IPS-20b (cell line): ENCODE data around the gene RNPS1.
"Not testable (repeated sequence)": the region's sequence is repeated elsewhere in the genome, so short reads cannot be mapped to it uniquely, and the experiment has no call there.

ENCODE experiments used
- H3K27ac ChIP-seq: one replicate; pipeline ENCODE4 v1.5.1; 2013; ENCODE audit warnings: low read length
- H3K27me3 ChIP-seq: 2 replicates; pipeline ENCODE4 v1.6.1; 2013; ENCODE audit warnings: mild to moderate bottlenecking, low read length, inconsistent platforms; ENCODE audit not compliant: insufficient read depth
- H3K36me3 ChIP-seq: 2 replicates; pipeline ENCODE4 v1.6.1; 2013; ENCODE audit warnings: low read depth, mild to moderate bottlenecking, inconsistent platforms, low read length, moderate library complexity; ENCODE audit not compliant: insufficient read depth
- H3K4me1 ChIP-seq: 2 replicates; pipeline ENCODE4 v1.6.1; 2013; ENCODE audit warnings: mild to moderate bottlenecking, control low read depth, inconsistent platforms, low read length, moderate library complexity; ENCODE audit not compliant: insufficient read depth
- H3K4me3 ChIP-seq: 2 replicates; pipeline ENCODE4 v1.5.1; 2013; ENCODE audit warnings: mild to moderate bottlenecking, low read length, inconsistent platforms
- H3K9ac ChIP-seq: 2 replicates; pipeline ENCODE4 v1.6.1; 2013; ENCODE audit warnings: low read depth, mild to moderate bottlenecking, inconsistent platforms, low read length, moderate library complexity
- H3K9me3 ChIP-seq: 2 replicates; pipeline ENCODE4 v1.6.1; 2013; ENCODE audit warnings: mild to moderate bottlenecking, low read depth, low read length, inconsistent platforms; ENCODE audit not compliant: insufficient read depth

RNPS1 gene

GRCh38 chr16:2246301-2246885 is 21.5 kb downstream of the RNPS1 start:
- H3K36me3 ChIP-seq, result peaks cover 57% of the 10 kb centered on the region
- H3K9ac ChIP-seq, result no peak overlapping the region
- H3K4me3 ChIP-seq, result no peak overlapping the region

GRCh38 chr16:2244926-2245795 is 22.8 kb downstream of the RNPS1 start:
- Histone ChIP-seq H3K36me3 (peaks cover 57% of the 10 kb centered on the region), H3K27ac (no peak overlapping the region), H3K4me3 (no peak overlapping the region), H3K4me1 (no peaks in the 10 kb centered on the region), H3K9me3 (no peaks in the 10 kb centered on the region), H3K9ac (no peak overlapping the region), H3K27me3 (no peaks in the 10 kb centered on the region)

More at GRCh38 chr16:2246301-2246885, 21.5 kb downstream of the RNPS1 start:
- H3K4me1 ChIP-seq, result no peaks in the 10 kb centered on the region
- H3K27ac ChIP-seq, result no peak overlapping the region
- no peaks in the 10 kb centered on the region for H3K9me3 ChIP-seq
- no peaks in the 10 kb centered on the region for H3K27me3 ChIP-seq

GRCh38 chr16:2244301-2244700 is 23.6 kb downstream of the RNPS1 start:
- H3K9me3 ChIP-seq, result no peaks in the 10 kb centered on the region
- no peaks in the 10 kb centered on the region for H3K4me1 ChIP-seq
- H3K27ac ChIP-seq, result no peak overlapping the region
- H3K9ac ChIP-seq, result no peak overlapping the region
- H3K4me3 ChIP-seq, result no peak overlapping the region
- H3K36me3 ChIP-seq, result peaks cover 61% of the 10 kb centered on the region
- no peaks in the 10 kb centered on the region for H3K27me3 ChIP-seq

GRCh38 chr16:2243781-2244180 is 24.1 kb downstream of the RNPS1 start:
- Histone ChIP-seq H3K36me3 (peaks cover 58% of the 10 kb centered on the region), H3K27me3 (peaks cover 2% of the 10 kb centered on the region; the same call in 1 of the 2 replicates), H3K9ac (no peak overlapping the region), H3K9me3 (no peaks in the 10 kb centered on the region), H3K27ac (no peak overlapping the region), H3K4me3 (no peak overlapping the region), H3K4me1 (no peaks in the 10 kb centered on the region; the same call in 1 of the 2 replicates)

GRCh38 chr16:2243031-2243528 is 24.8 kb downstream of the RNPS1 start:
- Histone ChIP-seq H3K27ac (no peak overlapping the region), H3K4me3 (no peak overlapping the region), H3K9me3 (no peaks in the 10 kb centered on the region), H3K4me1 (peaks cover 3% of the 10 kb centered on the region; the same call in 1 of the 2 replicates), H3K9ac (no peak overlapping the region), H3K36me3 (peaks cover 54% of the 10 kb centered on the region), H3K27me3 (peaks cover 9% of the 10 kb centered on the region)

- Histone ChIP-seq H3K36me3 (peaks cover 54% of the 10 kb centered on the region), H3K9ac (no peak overlapping the region)
These were observed 25.3 kb downstream of the RNPS1 start for GRCh38 chr16:2242598-2242997.

GRCh38 chr16:2240331-2240730 is 27.6 kb downstream of the RNPS1 start:
- not testable (repeated sequence) for H3K27ac ChIP-seq, H3K4me1 ChIP-seq
- peaks cover 38% of the 10 kb centered on the region for H3K36me3 ChIP-seq

More at GRCh38 chr16:2242598-2242997, 25.3 kb downstream of the RNPS1 start:
- Histone ChIP-seq H3K9me3 (no peaks in the 10 kb centered on the region), H3K4me1 (peaks cover 3% of the 10 kb centered on the region; the same call in 1 of the 2 replicates), H3K4me3 (no peak overlapping the region), H3K27ac (no peak overlapping the region), H3K27me3 (peaks cover 13% of the 10 kb centered on the region)

GRCh38 chr16:2238838-2239675 is 28.9 kb downstream of the RNPS1 start:
- peaks cover 25% of the 10 kb centered on the region for H3K36me3 ChIP-seq

More at GRCh38 chr16:2240331-2240730, 27.6 kb downstream of the RNPS1 start:
- not testable (repeated sequence) for H3K4me3 ChIP-seq, H3K9me3 ChIP-seq, H3K9ac ChIP-seq
- H3K27me3 ChIP-seq, result peaks cover 33% of the 10 kb centered on the region

GRCh38 chr16:2238150-2238837 is 29.6 kb downstream of the RNPS1 start:
- no peaks in the 10 kb centered on the region for H3K9me3 ChIP-seq
- peaks cover 18% of the 10 kb centered on the region for H3K36me3 ChIP-seq
- H3K9ac ChIP-seq, result no peak overlapping the region
- peaks cover 33% of the 10 kb centered on the region for H3K27me3 ChIP-seq
- no peak overlapping the region for H3K4me3 ChIP-seq
- H3K4me1 ChIP-seq, result peaks cover 3% of the 10 kb centered on the region; the same call in 1 of the 2 replicates
- no peak overlapping the region for H3K27ac ChIP-seq

More at GRCh38 chr16:2238838-2239675, 28.9 kb downstream of the RNPS1 start:
- peaks cover 33% of the 10 kb centered on the region for H3K27me3 ChIP-seq
- H3K9me3 ChIP-seq, result no peaks in the 10 kb centered on the region
- no peak overlapping the region for H3K4me3 ChIP-seq
- H3K4me1 ChIP-seq, result peaks cover 3% of the 10 kb centered on the region; the same call in 1 of the 2 replicates
- no peak overlapping the region for H3K27ac ChIP-seq
- no peak overlapping the region for H3K9ac ChIP-seq

GRCh38 chr16:2237493-2238149 is 30.3 kb downstream of the RNPS1 start:
- Histone ChIP-seq H3K36me3 (peaks cover 16% of the 10 kb centered on the region), H3K27ac (no peak overlapping the region), H3K4me3 (peak overlapping the region; percentile 42; the same call in 1 of the 2 replicates), H3K27me3 (peaks cover 33% of the 10 kb centered on the region), H3K9me3 (no peaks in the 10 kb centered on the region), H3K4me1 (peaks cover 3% of the 10 kb centered on the region; the same call in 1 of the 2 replicates), H3K9ac (no peak overlapping the region)
